Jurkat, Clone E6-1 (cell line): ENCODE measurements around the gene GIGYF2.
"Not testable (repeated sequence)": the region's sequence is repeated elsewhere in the genome, so short reads cannot be mapped to it uniquely, and the experiment has no call there.

Source experiments
- DNase-seq: peaks from one replicate; pipeline ENCODE4 v3.0.0-alpha.2; 2011; ENCODE audit warnings: low read depth, low spot score
- H3K4me3 ChIP-seq: 2 replicates; pipeline ENCODE4 v1.5.1; 2011; ENCODE audit warnings: mild to moderate bottlenecking, low read length, control low read depth, moderate library complexity

Gene GIGYF2

DNA sequence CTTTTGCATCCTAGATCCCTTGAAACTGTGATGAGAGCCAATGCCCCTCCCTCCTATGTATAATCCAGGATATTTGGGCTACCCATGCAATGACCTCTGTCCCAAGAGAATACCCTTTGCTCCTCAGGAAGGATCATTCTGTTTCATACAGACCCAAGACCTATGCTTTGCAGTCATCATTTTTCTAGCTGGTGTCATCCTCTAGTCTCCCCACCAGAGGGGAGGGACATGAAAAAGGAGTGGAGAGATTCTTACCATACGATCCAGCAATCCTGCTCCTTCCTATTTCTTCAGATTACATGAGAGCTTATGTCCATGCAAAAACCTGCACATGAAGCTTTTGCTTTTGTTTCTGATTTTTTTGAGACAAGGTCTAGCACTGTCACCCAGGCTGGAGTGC lies 13.8 kb upstream of the GIGYF2 start:
- no peak overlapping the region for H3K4me3 ChIP-seq
- no peak for DNase-seq

DNA sequence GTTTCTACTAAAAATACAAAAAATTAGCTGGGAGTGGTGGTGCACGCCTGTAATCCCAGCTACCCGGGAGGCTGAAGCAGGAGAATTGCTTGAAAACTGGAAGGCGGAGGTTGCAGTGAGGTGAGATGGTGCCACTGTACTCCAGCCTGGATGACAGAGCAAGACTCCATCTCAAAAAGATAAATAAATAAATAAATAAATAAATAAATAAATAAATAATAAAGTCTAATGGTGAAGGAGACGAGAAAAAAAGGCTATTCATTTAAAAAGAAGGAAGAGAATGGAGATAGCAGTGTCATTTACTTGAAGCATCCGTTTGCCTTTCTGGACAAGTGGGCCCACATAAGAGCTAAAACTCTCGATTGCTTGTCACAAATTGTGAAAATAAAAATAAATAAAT lies 11.7 kb upstream of the GIGYF2 start:
- DNase-seq, H3K4me3 ChIP-seq: not testable (repeated sequence)

DNA sequence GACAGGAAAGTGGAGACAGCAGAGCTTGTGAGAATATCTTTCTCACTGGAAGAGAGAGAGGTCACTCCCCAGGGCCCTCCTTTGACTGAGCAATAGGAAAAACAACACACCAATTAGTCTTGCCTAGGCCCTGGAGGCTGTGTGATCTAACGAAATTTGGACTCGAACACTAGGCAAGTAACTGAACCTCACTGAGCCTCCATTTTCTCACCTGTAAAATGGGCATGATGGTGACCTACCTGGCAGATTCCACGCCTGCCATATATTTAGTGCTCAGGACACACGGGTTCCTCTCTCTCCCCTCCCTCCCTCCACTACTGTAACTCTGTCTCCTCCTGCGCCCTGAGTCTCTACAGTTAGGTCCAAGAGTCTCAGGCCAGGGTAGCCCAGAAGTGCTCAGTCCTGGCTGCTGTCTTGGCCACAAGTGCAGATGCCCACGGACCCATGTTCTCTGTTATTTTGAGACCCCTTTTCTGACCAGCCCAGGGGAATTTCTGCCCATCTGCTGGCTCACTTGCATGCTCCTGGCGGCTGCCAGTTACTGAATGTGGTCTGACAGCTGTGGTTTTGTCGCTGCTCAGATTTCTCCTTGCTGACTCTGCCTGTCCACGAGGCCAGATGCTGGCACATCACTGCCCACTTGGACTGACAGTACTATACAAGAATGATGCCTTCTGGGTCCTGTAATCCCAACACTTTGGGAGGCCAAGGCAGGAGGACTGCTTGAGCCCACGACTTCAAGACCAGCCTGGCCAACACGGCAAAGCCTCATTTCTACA lies 9.6 kb upstream of the GIGYF2 start:
- H3K4me3 ChIP-seq = no peak overlapping the region
- DNase-seq = no peak

DNA sequence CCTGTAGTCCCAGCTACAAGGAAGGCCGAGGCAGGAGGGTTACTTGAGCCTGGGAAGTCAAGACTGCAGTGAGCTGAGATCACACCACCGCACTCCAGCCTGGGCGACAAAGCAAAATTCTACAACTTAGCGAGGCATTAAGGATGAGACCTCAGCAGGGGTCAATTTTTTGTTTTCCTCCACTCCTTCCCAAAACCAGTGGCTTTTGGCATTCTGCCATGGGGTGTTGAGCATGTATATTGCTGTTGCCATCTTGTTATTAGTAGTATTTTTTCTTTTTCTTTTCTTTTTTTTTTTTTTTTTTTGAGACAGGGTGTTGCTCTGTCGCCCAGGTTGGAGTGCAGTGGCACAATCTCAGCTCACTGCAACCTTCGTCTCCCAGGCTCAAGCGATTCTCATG lies 8.9 kb upstream of the GIGYF2 start:
- H3K4me3 ChIP-seq = no peak overlapping the region
- no peak for DNase-seq

DNA sequence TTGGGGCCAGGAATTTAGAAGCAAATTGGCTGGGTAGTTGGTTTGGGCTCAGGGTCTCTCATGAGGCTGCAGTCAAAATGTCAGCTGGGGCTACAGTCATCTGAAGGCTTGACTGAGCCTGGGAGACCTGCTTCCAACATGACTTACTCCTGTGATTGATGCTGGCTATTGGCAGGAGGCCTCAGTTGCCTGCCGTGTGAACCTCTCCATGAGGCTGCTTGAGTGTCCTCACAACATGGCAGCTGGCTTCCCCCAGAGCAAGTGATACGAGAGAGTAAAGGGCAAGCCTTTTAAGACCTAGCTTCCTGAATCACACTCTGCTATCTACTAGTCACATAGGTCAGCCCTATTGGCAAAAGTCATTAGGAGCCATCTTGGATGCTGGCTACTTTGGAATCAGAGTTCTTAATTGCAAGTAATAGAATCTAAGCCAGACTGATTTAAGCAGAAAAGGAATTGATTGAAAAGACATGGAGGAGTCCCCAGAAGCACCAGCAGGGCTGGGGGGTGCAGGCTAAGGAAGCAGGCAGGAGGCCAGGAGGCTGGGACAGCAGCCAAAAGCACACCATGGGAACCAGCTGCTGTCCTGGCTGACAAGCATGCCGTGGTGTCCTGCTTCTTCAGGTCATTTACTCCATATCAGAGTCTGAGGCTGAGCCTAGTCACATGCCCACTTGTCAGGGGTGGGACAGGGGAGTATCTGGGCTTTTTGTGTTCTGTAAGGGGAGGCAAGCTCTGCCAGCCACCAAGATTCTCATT lies 7.8 kb upstream of the GIGYF2 start:
- no peak overlapping the region for H3K4me3 ChIP-seq
- DNase-seq = no peak

DNA sequence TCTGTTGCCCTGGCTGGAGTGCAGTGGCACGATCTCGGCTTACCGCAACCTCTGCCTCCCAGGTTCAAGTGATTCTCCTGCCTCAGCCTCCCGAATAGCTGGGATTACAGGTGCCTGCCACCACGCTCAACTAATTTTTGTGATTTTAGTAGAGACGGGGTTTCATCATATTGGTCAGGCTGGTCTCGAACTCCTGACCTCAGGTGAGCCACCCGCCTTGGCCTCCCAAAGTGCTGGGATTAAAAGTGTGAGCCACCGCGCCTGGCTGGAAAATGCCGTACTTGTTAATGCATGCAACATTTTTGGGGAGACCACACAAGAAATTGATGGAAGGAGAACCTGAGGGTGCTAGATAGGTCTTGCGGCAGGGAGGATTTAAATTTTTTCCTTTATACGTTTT lies 6.0 kb upstream of the GIGYF2 start:
- DNase-seq, H3K4me3 ChIP-seq: not testable (repeated sequence)

DNA sequence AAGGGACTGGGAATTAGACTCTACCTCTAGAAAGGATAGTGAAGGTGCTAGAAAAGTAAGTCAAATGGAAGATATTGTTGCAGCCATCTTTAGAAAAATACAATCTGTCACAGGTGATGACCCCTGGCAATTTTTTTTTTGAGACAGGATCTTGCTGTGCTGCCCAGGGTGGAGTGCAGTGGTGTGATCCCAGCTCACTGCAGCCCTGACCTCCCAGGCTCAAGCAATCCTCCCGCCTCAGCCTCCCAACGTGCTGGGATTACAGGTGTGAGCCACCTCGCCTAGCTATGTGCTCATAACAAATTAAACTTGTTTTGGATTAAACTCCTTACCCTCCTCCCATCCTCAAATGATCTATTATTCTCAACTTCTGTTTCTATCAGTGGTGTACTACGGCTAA lies 3.8 kb upstream of the GIGYF2 start:
- DNase-seq = no peak
- H3K4me3 ChIP-seq = no peak overlapping the region

DNA sequence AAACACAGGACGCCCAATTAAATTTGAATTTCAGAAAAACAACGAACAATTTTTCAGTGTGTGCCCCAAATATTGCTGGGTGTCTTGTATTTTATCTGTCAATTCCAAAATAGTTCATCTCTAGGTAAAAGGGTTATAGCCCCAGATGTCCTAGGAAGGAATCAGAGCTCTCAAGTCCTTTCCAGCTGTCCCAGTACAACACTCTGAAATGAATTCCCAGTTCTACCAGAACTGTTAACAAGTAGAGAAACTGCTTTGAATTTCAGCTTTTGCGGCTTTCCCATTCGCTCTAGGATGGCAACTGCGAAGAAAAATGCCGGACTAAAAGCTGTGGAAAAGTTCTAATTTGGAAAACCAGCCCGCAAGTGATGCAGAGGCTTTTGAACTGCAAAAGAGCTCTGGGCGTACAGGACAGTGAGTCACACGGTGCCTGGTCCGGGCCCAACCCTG lies 497 bp upstream of the GIGYF2 start:
- no peak for DNase-seq

DNA sequence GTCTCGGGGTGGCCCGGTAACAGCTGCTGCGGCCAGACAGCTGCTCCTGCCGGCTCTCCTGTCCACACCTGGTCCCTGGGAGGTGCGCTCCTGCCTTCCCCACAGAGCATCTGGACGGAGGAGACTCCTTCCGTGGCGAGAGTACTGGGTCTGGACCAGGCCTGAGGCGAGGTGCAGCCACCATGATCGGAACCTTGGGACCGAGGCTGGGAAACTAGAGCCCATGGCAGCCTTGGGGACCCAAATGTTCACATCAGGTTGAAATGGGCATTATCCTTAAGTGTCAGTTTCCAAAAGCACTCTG lies 628 bp downstream of the GIGYF2 start:
- no peak for DNase-seq
- peak overlapping the region; percentile 95 for H3K4me3 ChIP-seq

More for the DNA sequence above, 497 bp upstream of the GIGYF2 start:
- peak overlapping the region; percentile 95 for H3K4me3 ChIP-seq

DNA sequence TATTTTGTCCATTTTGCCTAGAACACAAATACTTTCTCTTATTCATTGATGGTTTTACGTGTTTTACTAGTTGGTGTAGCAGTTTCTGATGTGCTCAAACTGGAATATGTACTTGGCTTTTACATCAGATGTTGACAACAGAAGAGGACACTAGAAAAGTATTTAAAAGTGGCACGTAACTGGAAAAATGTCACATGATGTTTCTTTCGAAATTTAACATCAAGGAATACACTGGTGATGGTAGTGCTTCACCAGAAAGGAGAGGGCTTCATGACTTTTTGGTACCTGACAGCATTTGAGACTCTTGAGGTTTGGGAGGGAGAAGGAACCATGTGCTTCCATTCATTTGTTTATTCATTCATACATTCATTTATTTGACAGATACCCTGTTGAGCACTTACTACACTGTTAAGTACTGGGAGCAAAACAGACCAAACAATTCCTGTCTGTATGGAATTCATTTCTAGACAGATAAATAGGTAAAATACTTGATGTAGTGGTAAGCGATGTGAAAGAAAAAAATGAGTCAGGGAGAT lies 1.5 kb downstream of the GIGYF2 start:
- H3K4me3 ChIP-seq = peak overlapping the region; percentile 95
- DNase-seq = no peak

DNA sequence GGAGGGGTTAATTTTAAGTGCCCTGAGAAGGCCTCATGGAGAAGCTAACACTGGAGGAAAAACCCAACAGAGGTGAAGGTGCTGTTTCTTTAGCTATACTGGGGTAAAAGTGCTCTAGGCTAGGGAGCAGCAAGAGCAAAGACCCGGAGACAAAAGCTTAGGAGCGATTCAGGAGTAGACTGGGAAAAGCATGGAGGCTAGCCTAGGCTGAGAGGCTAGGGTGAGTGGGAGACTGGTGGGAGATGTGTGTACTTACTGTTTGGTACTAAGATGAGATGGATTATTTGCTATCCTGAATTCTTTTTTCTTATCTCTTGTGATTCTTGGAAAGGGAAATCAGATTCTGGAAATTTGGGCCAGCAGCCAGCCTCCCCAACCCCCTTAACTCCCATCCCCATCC lies 2.0 kb downstream of the GIGYF2 start:
- H3K4me3 ChIP-seq = no peak overlapping the region
- DNase-seq = no peak

DNA sequence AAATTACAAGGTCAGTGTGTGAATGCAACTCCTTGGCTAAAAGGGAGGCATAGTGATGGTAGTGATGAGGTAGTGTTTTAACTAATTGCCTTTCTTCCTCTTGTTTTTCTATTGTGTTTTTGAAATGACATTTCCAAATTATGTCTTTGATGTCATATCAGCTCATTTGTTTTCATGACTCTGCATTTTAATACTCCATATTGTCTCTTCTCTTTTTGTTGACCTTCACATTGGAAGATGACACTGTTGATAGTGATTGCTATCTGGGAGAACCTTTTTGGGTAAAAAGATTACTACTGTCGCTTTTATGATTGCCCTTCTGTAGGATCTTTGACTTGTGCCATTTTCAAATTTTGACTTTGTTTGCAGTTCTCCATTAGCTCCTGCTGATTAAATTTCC lies 3.0 kb downstream of the GIGYF2 start:
- no peak for DNase-seq
- no peak overlapping the region for H3K4me3 ChIP-seq

DNA sequence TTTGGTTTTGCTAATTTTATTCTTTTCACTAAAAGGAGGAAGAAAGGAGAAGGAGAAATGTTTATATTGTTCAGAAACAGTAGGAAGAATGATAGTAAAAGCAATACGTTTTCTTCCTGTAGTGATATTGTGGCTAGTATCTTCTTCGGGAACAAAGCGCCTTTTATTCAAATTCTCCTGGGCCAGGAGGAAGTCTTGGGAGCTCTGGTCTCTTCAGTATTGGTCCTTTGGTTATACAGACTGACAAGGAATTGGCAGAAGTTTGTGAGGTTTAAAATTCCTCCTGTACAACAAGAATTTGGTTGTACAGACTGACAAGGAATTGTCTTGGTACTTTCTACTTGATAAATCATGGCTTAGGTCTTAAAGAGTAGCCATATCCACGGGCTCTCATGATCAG lies 9.9 kb downstream of the GIGYF2 start:
- no peak for DNase-seq
- no peak overlapping the region for H3K4me3 ChIP-seq

DNA sequence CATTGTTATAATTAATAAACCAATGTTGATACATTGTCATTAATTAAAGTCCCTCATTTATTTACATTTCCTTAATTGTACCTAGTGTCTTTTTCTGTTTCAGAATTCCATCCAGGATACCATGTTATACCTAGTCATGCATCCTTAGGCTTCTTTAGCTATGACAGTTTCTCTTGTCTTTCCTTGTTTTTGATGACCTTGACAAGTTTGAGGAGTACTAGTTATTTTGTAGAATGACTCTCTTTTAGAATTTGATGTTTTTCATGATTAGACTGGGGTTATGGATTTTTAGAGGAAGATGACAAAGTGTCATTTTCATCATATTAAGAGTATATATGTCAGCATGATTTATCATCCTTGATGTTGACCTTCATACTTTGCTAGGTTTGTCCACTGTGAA lies 16.4 kb downstream of the GIGYF2 start:
- DNase-seq = no peak

DNA sequence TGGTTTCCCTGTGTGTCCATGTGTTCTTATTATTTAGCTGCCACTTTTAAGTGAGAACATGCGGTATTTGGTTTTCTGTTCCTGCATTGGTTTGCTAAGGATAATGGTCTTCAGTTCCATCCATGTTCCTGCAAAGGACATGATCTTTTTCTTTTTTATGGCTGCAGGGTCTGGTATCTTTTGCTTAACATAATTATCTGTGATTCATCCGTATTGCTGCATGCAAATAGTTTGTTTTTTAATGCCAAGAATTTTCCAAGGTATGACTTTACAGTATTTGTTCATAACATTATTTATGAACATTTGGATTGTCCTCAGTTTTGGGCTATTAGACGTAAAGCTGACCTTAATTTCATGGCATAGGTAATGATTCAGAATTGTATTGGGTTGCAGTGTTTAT lies 17.8 kb downstream of the GIGYF2 start:
- DNase-seq = no peak
- no peak overlapping the region for H3K4me3 ChIP-seq

More for the DNA sequence above, 16.4 kb downstream of the GIGYF2 start:
- H3K4me3 ChIP-seq = no peak overlapping the region

DNA sequence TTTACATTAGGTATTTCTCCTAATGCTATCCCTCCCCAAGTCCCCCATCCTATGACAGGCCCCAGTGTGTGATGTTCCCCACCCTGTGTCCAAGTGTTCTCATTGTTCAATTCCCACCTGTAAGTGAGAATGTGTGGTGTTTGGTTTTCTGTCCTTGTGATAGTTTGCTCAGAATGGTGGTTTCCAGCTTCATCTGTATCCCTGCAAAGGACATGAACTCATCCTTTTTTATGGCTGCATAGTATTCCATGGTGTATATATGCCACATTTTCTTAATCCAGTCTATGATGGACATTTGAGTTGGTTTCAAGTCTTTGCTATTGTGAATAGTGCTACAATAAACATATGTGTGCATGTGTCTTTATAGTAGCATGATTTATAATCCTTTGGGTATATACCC lies 22.9 kb downstream of the GIGYF2 start:
- not testable (repeated sequence) for DNase-seq

DNA sequence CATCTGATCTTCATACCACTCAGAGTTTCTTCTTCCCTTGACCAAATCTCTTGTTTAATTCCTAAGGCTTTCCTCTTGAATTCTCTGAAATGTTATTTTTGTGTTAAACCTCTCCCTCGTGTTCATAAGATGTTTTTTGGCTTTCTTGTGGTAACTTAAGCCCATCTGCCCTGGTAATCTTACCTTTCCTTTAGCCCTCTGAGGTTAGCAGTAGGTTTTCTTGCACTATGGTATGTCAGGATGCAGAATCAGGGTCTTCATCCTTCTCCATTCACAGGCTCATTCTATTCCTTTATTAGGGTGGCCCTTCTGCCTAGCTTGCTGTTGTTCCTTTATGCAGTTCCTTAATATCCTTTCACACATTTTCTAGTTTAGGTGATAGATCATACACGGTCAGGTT lies 24.1 kb downstream of the GIGYF2 start:
- DNase-seq = peak; percentile 24
- no peak overlapping the region for H3K4me3 ChIP-seq

More for the DNA sequence above, 22.9 kb downstream of the GIGYF2 start:
- H3K4me3 ChIP-seq = not testable (repeated sequence)

DNA sequence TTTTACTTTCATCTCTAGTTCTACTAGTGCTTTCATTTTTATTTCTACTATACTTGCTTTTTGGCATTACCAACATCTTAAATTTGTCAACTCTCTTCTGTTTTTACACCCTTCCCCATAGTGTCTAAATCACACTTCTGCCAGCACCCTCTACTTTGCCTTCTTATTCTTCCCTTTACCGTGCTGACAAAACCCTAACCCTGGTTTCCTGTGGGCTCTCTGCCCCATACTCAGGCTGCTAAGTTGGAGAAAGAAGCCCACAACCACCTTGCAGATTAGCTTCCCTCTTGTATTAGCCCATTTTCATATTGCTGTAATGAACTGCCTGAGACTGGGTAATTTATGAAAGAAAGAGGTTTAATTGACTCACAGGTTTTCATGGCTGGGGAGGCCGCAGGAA lies 24.8 kb downstream of the GIGYF2 start:
- H3K4me3 ChIP-seq = no peak overlapping the region
- peak; percentile 32 for DNase-seq

DNA sequence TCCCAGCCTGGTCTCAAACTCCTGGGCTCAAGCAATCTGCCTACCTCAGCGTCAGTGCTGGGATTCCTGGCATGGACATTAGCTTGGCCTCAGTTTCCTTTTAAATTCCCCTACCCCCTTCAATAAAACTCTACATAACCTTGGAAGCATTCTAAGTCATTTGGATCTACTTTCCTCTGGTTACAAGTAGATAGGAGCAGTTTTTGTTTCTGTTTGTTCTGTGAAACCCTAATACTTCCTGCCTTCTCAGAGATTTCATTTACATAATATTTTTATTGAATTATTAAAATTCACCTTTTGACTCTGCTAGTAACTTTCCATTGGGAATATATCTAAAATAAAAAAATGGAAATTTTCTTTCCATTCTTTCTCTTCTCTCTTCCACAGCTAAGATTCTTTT lies 25.9 kb downstream of the GIGYF2 start:
- DNase-seq = no peak
- H3K4me3 ChIP-seq = no peak overlapping the region

DNA sequence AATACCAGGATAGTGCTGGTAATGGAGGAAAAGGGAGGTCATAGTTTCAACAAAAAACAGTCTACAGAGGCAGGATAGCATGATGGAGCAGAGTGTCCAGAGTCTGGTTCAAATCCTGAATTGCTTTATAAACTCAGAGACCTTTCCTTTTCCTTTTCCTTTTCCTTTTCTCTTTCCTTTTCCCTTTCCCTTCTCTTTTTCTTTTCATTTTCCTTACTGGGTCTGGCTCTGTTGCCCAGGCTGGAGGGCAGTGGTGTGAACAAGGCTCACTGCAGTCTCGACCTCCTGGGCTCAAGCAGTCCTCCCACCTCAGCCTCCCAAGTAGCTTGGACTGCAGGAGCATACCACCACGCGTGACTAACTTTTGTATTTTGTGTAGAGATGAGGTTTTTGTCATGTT lies 31.7 kb downstream of the GIGYF2 start:
- no peak for DNase-seq
- no peak overlapping the region for H3K4me3 ChIP-seq
